Ecto neural progenitor cell (in vitro differentiated cells): ENCODE results near the gene STX19.
"Not testable (repeated sequence)": the region's sequence is repeated elsewhere in the genome, so short reads cannot be mapped to it uniquely, and the experiment has no call there.

Experiments used
- DNase-seq: peaks from one replicate; pipeline ENCODE4 v3.0.0-alpha.2; 2018; ENCODE audit warnings: low spot score

Gene STX19, protein sequence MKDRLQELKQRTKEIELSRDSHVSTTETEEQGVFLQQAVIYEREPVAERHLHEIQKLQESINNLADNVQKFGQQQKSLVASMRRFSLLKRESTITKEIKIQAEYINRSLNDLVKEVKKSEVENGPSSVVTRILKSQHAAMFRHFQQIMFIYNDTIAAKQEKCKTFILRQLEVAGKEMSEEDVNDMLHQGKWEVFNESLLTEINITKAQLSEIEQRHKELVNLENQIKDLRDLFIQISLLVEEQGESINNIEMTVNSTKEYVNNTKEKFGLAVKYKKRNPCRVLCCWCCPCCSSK

DNA sequence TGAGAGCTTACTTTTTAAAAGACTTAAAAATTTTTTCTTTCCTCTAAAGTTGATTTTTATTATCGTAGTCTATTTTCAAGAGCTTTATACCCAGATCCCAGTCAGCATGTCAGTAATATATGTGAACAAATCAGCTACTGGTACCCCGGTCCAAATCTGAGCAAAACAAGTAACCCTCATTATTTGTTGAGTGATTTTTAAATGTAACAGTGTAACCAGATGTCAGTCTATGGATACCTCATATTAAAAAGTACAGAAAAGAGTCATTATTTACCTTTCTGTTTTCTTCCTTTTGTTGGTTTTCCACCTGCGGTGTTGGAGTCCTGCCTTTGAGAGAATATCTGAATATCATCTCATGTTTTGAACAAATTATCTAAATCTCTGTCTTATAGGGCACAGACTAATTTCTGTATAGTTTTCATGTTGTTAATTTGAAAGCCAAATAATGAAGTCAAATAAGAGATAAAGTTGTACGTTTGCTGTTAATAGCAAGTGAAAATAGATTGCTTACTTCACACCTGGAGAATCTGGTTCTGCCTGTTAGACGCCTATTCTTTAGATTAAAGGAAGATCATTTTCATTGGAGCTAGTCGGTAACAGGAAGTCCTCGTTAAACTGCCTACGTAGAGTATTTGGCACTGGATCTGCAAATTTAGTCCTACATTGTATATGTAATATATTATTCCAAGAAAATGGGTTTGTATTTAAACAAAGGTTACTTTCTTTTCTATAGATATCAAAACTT is at the start of gene STX19:
TSS of gene STX19 (minus strand) at position 505 of the 745 bp plus-strand sequence. CDS start 13,328 bp downstream, outside the sequence.
- DNase-seq: no peak

DNA sequence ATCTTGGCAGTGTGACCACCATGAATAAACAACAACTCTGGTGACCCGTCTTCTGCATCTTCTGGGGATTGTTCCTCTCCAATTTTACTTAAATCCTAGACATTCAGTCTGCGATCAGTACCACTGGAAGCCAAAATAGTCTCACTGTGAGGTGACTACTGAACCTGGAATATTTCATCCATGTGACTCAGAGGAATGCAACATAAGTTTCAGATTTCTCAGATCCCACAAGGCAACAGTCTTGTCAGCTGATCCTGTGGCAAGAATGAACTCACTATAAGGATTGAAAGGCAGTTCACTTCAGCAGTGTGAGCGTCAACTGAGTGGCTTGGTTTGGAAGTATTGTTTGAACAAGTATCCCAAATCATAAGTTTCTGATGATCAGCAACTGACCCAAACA is 47.7 kb upstream of the STX19 start:
- no peak for DNase-seq

DNA sequence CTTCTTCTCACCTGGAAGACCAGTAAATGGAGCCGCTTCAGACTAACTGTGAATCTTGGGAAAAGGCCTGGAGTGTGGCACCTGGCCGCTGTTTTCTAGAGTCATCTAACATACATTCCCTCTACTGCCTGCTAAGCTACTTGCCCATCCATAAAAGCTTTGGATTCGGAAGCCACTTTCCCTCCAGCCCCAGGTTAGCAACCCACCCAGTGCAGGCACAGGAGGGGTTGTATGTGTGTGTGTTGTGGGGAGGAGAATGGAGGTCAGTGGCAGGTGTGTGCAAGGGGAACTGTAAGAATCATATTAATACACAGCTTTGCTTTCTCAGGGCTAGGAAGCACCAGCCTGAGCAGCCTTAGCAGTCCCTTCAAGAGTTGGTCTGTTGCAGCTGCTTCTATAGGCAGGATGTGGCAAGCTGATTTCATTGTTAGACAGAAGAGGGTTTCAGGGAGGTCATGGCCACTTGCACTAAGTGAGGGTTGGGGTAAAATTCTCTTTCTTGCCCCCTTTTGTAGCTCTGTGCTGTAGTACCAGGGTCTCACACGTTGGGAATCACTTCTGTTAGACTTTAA is 43.4 kb upstream of the STX19 start:
- no peak for DNase-seq

DNA sequence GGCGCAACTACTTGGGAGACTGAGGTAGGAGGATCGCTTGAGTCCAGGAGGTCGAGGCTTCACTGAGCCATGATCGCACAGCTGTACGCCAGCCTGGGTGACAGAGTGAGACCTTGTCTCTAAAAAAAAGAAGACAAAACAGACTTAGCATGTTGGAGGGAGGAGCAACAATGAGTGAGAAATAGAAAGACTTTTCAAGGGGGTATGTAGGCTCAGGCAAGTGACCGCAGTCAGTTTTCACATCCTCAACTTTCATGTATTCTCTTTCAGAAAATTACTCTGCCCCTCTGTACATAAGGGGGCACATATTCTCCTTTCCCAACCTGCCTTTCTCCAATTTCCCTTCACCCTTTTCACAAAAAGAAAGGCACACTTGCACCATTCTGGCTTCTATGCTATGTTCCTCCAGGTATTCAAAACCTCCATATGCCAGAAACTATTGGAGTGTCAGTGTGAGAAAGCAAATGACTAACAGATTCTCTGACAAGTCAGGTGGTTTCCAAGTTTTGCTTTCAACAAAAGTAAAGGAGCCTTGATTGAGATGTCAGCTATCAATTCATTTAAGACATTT is 42.0 kb upstream of the STX19 start:
- DNase-seq: no peak

DNA sequence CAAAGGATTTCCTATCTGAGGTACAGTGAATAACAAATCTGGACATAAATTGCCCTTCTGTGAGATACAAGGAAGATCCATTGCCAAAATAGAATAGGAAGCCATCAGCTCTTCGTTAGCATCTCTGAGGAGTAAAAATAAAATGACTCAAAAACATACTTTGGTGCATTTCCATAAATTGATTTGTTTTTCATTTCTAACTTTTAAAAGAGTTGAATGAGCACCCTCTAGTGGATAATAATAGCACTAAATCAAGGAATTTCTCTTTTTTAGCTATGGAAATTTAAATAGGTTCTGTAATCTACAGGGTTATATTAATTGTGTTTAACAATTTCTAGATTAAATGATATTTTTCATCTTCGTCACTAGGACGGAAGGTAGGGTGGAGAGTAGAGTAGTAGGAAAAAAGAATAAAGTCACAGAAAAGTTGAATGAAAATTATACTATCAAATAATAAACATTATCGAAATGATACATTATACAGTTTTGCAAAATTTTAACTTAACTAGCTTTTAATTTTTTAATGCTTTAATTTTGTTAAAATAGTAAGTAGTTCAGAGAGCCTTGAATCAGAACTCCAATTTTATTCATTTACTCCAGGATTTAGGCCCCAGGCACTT is 40.9 kb upstream of the STX19 start:
- DNase-seq: no peak

DNA sequence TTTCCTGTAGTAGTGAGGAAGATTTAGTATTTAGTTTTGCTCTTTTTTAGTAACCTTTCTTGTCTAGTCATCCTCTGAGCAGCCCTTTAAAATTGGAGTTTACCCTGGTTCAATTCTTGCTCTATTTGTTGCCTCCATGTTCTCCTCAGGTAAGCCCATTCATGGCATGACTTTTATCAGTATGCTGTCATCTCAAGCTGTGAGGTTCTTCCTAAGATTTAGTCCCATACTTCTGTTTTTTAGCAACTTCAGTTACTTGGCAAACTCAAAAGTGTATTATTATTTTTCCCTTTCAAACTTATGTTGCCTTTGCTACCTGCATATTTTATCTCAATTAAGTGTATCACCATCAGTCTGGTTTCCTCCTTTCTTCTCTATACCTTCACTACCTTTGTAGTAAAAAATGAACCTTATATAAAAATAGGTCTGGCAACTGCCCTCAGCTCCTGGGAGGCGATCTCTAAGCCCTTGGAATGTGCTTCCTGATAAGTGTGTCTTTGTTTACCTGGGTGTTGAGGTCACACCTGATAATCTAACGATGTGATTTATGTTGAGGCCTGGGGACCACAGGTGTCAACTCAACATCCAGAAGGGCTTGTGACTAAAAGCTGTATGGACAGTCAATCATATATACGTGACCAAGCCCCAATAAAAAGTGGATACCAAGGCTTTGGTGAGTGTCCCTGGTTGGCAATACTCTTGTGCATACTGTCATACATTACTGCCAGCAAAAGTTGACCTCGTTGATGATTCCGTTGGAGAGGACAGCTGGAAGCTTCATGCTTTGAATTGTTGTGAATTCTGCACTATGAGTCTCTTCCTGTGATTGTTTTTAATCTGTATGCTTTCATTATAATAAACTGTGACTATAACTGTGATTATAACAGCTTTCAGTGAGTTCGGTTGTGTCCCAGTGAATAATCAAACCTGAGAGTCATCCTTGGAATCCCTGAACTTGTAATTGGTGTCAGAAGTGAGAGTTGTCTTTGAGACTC is 38.4 kb upstream of the STX19 start:
- DNase-seq: no peak

DNA sequence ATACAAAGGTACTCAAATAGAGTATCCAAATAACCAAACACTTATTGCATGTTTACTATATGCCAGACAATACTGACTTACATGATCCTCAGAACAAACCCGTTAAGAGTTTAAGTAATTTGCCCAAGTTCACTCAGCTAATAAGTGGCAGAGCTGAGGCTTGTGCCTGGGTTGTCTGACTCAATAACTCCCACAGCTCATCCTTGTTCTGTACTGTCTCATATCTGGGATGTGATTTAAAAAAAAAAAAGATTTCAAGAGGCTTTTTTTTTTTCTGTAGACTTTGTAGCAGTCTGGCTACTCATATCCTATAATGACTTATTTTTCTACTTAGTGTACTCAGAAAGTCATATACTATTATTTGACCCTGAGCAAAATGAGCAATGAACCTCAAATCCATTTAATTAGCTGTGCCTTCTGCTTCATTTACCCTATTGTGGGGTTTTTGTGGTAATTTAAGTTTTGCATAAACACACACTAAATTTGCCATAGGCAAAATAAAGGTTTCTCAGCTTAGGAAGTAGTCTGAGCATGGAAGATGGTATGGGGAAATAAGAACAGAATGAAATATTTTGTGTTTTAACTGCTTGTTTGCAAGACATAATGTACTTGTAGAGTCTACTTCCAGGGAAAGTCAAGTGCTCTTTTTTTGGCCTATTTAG is 37.6 kb upstream of the STX19 start:
- DNase-seq: no peak

DNA sequence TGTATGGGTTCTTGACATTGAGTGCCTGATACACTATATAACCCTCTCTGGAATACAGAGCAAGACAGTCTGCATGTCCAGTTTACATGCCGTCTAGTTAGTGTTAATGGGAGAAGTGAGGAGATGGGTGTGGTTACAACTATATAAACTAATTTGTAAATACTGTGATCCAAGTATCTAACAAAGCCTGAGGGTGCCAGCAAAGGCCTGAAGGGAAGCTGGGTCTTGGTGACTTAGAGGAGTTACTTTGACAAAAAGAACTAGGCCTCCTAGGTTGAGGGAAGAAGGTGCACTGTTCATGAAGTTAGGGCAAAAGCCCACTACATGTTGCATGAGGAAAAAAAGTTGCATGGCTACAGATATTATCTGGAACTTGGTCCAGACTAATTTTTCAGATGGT is 36.7 kb upstream of the STX19 start:
- DNase-seq: no peak

DNA sequence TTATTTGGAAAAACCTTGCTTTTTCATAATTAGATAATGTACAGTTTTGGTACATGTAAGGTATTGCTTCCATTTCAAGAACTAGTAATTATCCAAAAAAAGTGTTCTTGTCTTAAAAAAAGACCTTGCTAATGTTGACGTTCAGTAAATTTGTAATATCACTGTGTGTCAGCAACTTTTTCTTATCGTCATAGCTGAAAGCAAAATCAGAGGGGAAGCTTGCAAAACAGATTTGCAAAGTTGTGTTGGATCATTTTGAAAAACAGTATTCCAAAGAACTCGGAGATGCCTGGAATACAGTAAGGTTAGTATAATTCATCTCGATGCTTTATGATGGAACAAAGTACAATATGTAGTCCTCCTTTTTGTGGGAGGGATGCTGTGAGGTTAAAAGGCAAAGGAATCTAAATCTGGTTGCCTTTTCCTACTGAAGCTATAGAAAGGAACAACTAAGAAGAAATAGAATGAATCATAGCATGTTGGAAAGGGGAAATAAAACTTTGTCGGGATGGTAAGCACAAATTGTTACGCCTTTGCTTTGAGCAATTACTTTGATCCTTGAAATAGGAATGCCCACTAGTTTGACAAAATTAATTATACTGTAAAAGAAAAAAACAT is 36.0 kb upstream of the STX19 start:
- no peak for DNase-seq

DNA sequence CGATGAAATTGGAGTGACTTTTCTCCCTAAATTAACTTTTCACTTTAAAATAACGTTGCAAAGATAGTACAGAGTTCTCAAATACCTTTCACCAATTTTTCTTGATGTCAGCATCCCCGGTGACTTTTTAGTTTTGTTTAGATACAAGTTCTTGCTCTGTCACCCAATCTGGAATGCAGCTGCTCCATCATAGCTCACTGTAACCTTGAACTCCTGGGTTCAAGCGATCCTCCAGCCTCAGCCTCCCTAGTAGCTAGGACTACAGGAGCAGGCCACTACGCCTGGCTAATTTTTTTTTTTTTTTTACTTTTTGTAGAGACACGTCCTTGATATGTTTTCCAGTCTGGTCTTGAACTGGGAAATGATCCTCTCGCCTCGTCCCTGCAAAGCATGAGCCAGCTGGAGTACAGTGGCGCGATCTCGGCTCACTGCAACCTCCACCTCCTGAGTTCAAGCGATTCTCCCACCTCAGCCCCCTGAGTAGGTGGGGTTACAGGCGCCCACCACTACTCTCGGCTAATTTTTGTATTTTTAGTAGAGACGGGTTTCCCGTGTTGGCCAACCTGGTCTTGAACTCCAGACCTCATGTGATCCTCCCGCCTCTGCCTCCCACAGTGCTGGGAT is 35.2 kb upstream of the STX19 start:
- DNase-seq: no peak

DNA sequence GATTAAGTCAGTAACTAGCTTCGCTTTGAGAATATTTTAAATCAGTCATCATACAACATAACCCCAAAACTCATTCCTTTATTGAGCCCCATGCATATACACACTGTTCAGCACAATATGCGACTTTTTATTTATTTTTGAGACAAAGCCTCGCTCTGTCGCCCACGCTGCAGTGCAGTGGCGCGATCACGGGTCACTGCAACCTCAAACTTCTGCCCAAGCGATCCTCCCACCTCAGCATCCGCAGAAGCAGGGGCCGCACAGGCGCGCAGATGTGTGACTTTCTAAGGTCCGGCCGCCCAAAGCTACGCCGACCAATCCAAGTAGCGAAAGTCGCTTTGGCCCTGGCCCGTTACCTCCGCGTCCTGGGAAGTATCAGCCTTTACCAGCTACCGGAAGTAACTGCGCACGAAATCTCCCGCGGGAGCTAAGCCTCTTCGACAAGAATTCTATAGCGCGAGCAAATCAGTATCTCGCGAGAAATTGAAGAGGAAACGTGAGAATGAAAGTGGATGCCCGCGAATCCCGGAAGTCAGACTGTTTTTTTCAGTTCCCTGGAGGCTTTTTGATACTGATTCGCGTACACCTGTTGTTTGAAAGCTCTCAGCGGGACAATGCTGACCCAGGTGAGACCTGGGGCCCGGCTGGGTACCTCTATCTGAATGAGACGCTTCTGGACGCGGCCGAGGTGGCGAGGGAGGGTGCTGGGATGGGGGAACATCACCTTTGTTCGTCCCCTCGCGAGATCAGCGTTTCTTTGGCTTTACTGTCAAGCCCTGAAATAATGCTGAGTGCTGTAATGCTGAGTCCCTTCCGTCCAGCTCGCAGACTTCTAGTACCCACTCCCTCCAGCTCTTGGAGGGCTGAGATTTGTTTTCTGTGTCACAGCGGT is 34.4 kb upstream of the STX19 start, which contains the start of the genes DHFR2 and NSUN3:
TSS of gene DHFR2 (minus strand) at position 404 of the 892 bp plus-strand sequence. CDS start 1,405 bp downstream, outside the sequence.
TSS of gene NSUN3 (plus strand) at position 549 of the 892 bp plus-strand sequence. CDS start at position 615, 66 bp downstream.
- DNase-seq: peak; percentile 91

DNA sequence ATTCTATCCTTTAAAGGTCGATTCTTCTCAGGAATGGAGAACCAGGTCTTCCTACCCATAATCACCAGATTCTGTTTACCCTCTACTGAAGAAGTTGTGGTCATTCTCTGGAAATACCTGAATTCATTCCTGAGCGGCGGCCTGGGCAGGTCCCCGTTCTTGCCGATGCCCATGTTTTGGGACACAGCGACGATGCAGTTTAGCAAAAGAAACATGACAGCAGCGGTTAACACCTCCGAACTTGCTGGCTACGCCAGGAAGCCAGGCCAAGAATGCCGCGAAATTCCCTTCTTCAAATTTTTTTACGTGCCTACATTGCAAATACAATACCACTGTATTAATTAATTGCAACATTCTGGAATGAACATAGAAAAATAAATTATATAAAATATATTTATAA is 32.9 kb upstream of the STX19 start:
- DNase-seq: no peak

DNA sequence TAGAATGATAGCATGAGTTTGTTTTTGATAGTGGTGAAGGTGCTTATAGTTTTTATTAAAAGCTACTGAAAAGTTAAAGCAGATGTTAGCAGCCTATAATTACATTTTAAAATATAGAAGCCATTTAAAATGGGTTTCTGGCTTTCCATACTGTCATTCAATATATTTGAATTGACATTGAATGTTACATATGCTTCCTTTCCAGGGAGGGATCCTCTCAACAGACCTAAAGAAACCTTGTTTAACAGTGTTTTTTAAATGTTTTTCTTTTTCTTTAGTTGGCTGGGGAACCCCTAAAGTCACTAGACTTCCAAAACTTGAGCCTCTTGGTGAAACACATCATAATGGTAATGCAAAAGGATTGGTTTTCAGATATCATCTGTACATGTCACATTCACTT is 22.1 kb upstream of the STX19 start:
- DNase-seq: no peak

DNA sequence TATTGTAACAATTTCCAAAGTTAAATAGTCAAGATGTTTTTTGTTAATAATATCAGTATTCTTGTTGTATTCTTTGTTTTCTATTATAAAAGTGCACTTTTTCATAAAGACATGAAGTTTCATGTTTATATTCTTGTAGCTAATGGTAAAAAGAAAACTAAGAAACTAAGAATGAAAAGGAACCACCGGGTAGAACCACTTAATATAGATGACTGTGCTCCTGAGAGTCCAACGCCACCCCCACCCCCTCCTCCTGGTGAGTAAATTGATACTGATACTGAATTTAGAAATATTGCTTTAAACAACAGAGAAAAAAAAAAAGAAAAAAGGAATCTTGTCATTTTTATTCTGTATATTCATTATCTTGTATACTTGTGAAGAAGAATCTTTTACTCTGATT is 20.9 kb upstream of the STX19 start:
- no peak for DNase-seq

DNA sequence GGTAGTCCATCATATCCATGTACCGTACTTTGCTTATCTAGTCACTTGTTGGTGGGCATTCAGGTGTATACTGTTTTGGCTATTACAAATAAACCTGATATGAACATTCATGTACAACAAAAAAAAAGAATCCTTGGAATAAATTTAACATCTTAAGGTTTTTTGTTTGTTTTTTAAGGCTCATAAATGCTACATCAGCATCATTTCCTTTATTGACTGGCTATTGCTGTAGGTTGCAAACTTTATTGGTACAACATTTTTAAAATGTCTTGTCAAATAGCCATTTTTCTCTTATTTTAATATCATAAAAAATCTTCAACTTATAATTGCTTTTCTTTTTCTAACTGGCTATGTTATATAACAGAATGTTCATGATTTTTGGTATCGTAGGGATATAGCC is 18.1 kb upstream of the STX19 start:
- no peak for DNase-seq

DNA sequence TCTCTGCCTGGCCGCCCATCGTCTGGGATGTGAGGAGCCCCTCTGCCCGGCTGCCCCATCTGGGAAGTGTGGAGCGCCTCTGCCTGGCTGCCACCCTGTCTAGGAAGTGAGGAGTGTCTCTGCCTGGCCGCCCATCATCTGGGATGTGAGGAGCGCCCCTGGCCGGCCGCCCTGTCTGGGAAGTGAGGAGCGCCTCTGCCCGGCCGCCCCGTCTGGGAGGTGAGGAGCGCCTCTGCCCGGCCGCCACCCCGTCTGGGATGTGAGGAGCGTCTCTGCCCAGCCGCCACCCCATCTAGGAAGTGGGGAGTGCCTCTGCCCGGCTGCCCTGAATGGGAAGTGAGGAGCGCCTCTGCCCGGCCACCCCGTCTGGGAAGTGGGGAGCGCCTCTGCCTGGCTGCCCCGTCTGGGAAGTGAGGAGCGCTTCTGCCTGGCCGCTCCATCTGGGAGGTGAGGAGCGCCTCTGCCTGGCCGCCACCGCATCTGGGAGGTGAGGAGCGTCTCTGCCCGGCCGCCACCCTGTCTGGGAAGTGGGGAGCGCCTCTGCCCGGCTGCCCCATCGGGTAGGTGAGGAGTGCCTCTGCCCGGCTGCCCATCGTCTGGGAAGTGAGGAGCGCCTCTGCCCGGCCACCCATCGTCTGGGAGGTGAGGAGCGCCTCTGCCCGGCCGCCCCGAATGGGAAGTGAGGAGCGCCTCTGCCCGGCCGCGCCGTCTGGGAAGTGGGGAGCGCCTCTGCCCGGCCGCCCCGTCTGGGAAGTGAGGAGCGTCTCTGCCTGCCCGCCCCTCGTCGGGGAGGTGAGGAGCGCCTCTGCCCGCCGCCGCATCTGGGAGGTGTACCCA is 15.9 kb upstream of the STX19 start:
- not testable (repeated sequence) for DNase-seq

DNA sequence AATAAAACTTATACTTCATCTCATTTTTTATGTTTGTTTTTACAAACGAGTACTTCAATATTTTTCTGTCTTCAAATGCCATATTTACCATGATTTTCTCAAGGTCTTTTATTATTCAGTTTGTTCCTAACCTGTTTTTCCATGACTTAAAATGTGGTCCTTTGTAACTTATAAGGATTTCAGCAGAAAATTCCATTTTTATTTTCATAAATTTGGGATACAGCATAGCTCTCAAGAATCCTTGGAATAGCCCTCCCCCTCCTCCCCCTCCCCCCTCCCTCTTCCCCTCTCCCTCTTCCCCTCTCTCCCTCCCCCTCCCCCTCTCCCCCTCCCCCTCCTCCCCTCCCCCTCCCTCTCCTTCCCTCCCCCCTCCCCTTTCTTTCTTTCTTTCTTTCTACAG is 14.9 kb upstream of the STX19 start:
- no peak for DNase-seq
